HFFc6 (cell line): ENCODE measurements around the gene RCC2. TPM values are rescaled to one million over a fixed set of nuclear protein-coding genes. Genes with fewer than 3 reads are reported as not detected.

Source experiments
- DNase-seq: peaks from one replicate; pipeline ENCODE4 v3.0.0-alpha.2; 2018
- H3K27ac Mint-ChIP-seq: 2 replicates; pipeline ENCODE4 v1.8.0; 2020; ENCODE audit warnings: mild to moderate bottlenecking, mixed read lengths
- H3K27me3 Mint-ChIP-seq: 2 replicates; pipeline ENCODE4 v1.8.0; 2021; ENCODE audit warnings: mild to moderate bottlenecking, moderate library complexity, mixed read lengths; ENCODE audit not compliant: insufficient read depth
- H3K36me3 Mint-ChIP-seq: 2 replicates; pipeline ENCODE4 v1.8.0; 2021; ENCODE audit warnings: low read depth, mixed read lengths
- H3K4me1 Mint-ChIP-seq: 2 replicates; pipeline ENCODE4 v1.8.0; 2020; ENCODE audit warnings: low read depth, mixed read lengths
- H3K4me3 Mint-ChIP-seq: 2 replicates; pipeline ENCODE4 v1.8.0; 2020; ENCODE audit warnings: mild to moderate bottlenecking, moderate library complexity, mixed read lengths
- H3K9me3 Mint-ChIP-seq: 2 replicates; pipeline ENCODE4 v1.8.0; 2020; ENCODE audit warnings: mild to moderate bottlenecking, mixed read lengths
- total RNA-seq, 6 experiments: library from RNA; stranded (reverse); fragmentation: NEBNext Ultra II Directional; extraction: Animal tissue kit (Norgen Biotek cat#: 25700); gene quantifications; 2 replicates in 1 of 6; 3 replicates in 5 of 6; pipeline ENCODE4 v1.2.3, GENCODE V29; 2021
- TF ChIP-seq, protein P1 (sequence below): fragments of 200-600 bp; sonication (generic); IDR thresholded peaks from 2 replicates; pipeline ENCODE4 v1.5.0; 2021; ENCODE audit warnings: antibody characterized with exemption, mild to moderate bottlenecking

Gene RCC2
- total RNA-seq, 6 experiments from 2014 or later = 36.0 to 43.8 (median 38.0) TPM

DNA sequence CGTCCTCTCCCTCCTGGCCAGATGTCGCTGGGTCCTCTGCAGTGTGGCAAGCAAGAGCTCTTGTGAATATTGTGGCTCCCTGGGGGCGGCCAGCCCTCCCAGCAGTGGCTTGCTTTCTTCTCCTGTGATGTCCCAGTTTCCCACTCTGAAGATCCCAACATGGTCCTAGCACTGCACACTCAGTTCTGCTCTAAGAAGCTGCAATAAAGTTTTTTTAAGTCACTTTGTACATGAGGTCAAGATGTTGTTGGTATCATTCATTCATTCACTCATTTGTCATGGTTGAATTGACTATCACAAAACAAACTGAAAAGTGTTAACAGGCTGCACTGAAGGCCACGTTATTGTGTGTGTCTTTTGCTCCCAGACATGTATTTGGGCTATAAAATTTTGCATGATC lies 75.7 kb downstream of the RCC2 start:
- Mint-ChIP-seq H3K27ac (no peak overlapping the region), H3K4me3 (no peak overlapping the region), H3K36me3 (peaks cover 9% of the 10 kb centered on the region), H3K4me1 (no peaks in the 10 kb centered on the region), H3K27me3 (peaks cover 34% of the 10 kb centered on the region), H3K9me3 (peaks cover 11% of the 10 kb centered on the region)
- DNase-seq = no peak
- TF ChIP-seq, protein P1, sequence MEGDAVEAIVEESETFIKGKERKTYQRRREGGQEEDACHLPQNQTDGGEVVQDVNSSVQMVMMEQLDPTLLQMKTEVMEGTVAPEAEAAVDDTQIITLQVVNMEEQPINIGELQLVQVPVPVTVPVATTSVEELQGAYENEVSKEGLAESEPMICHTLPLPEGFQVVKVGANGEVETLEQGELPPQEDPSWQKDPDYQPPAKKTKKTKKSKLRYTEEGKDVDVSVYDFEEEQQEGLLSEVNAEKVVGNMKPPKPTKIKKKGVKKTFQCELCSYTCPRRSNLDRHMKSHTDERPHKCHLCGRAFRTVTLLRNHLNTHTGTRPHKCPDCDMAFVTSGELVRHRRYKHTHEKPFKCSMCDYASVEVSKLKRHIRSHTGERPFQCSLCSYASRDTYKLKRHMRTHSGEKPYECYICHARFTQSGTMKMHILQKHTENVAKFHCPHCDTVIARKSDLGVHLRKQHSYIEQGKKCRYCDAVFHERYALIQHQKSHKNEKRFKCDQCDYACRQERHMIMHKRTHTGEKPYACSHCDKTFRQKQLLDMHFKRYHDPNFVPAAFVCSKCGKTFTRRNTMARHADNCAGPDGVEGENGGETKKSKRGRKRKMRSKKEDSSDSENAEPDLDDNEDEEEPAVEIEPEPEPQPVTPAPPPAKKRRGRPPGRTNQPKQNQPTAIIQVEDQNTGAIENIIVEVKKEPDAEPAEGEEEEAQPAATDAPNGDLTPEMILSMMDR = no peak

DNA sequence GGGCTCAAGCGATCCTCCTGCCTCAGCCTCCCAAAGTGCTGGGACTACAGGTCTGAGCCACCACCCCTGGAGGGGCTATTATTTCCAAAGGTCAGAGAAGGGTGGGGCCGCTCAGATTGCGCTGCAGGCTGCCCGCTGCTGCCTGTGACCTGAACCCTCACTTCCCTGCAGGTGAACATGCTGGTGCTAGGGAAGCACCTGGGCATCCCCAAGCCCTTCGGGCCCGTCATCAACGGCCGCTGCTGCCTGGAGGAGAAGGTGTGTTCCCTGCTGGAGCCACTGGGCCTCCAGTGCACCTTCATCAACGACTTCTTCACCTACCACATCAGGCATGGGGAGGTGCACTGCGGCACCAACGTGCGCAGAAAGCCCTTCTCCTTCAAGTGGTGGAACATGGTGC lies 76.1 kb downstream of the RCC2 start:
- H3K9me3 Mint-ChIP-seq = peaks cover 11% of the 10 kb centered on the region
- no peak overlapping the region for H3K27ac Mint-ChIP-seq
- H3K36me3 Mint-ChIP-seq = peaks cover 9% of the 10 kb centered on the region
- H3K27me3 Mint-ChIP-seq = peaks cover 34% of the 10 kb centered on the region
- TF ChIP-seq, protein P1 = no peak
- H3K4me3 Mint-ChIP-seq = no peak overlapping the region
- H3K4me1 Mint-ChIP-seq = no peaks in the 10 kb centered on the region
- no peak for DNase-seq

DNA sequence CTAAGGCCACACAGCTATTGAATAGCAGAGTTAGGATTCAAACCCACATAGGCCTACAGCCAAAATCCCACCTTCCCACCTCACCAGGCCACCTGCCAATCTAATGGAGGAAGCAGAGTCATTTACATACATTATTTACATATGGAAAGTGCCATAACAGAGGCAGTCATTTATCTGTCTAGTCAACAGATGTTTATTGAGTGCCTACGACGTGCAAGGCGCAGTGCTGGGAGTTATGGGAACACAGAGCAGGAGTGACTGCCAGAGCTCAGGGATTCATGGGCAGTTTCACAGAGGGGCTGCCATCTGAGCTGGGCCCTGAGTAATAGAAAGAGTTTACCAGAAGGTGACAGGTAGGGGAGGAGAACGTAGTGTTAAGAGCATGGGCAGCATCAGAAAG lies 77.8 kb downstream of the RCC2 start:
- Mint-ChIP-seq H3K4me3 (no peak overlapping the region), H3K4me1 (no peaks in the 10 kb centered on the region), H3K27ac (no peak overlapping the region), H3K27me3 (peaks cover 22% of the 10 kb centered on the region), H3K9me3 (peaks cover 11% of the 10 kb centered on the region), H3K36me3 (peaks cover 9% of the 10 kb centered on the region)
- TF ChIP-seq, protein P1 = no peak
- no peak for DNase-seq

DNA sequence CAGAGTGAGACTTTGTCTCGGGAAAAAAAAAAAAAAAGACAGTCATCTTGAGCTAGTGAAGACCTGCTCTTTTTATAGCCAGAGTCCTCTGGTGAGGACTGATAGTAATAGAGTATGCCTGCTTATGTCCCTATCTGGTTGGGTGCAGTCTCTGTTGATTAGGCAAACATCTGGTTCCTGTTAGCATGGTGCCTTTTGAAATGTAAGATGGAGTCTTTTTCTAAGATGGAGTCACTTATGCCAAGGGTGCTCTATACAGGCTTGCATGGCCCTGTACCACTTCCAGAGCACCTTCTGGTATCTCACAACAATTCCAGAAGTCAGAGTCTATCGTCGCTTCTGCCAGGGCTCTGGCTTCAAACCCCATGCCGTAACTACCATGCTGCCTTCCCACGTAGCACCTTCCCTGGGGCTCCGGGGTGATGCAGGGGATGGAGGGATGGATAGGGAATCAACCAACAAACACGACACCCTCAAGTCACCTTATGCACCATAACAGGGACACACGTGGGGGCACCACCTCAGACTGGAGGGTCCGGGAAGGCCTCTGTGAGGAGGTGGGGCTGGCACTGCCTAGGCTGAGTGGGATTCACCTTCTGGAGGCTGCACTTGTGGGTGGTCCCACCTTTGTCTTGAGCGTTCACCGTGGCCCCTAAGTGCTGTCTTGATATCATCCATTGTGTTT lies 79.1 kb downstream of the RCC2 start:
- H3K27me3 Mint-ChIP-seq = peaks cover 15% of the 10 kb centered on the region
- H3K36me3 Mint-ChIP-seq = peaks cover 9% of the 10 kb centered on the region
- DNase-seq = no peak
- TF ChIP-seq, protein P1 = no peak
- peaks cover 11% of the 10 kb centered on the region for H3K9me3 Mint-ChIP-seq
- no peaks in the 10 kb centered on the region for H3K4me1 Mint-ChIP-seq
- no peak overlapping the region for H3K27ac Mint-ChIP-seq
- H3K4me3 Mint-ChIP-seq = no peak overlapping the region

DNA sequence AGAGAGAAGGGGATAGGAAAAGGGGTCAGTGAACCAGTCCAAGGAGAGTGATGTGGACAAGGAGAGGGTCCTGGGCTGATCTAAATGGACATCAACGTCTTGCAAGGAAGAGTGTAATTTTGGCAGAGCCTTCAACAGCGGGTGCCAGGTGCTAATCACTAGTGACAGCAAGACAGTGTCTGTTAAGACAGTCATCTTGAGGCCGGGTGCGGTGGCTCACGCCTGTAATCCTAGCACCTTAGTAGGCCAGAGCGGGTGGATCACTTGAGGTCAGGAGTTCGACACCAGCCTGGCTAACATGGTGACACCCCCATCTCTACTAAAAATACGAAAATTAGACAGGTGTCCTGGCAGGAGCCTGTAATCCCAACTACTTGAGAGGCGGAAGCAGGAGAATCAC lies 79.7 kb downstream of the RCC2 start:
- H3K27ac Mint-ChIP-seq = no peak overlapping the region
- TF ChIP-seq, protein P1 = no peak

More for the DNA sequence above, 79.7 kb downstream of the RCC2 start:
- Mint-ChIP-seq H3K36me3 (peaks cover 9% of the 10 kb centered on the region), H3K9me3 (peaks cover 11% of the 10 kb centered on the region), H3K4me1 (no peaks in the 10 kb centered on the region), H3K27me3 (peaks cover 17% of the 10 kb centered on the region), H3K4me3 (no peak overlapping the region)
- no peak for DNase-seq
